Lower leg skin (tissue), 3 donors: ENCODE data around the gene SLC6A17.

Experiments
- POLR2A ChIP-seq, 2 donors: fragments of 450-650 bp; IDR thresholded peaks; one replicate each; pipeline ENCODE4 v1.6.1; 2016 to 2017; ENCODE audit warnings: antibody characterized with exemption in 2 of 2, mild to moderate bottlenecking in 1 of 2, moderate library complexity in 1 of 2
- TF ChIP-seq, protein P1 (sequence below), 3 donors: fragments of 450-650 bp; IDR thresholded peaks; one replicate each; pipeline ENCODE4 v1.5.1; 2016; ENCODE audit warnings: antibody characterized with exemption in 3 of 3, mild to moderate bottlenecking in 3 of 3, moderate library complexity in 2 of 3

DNA sequence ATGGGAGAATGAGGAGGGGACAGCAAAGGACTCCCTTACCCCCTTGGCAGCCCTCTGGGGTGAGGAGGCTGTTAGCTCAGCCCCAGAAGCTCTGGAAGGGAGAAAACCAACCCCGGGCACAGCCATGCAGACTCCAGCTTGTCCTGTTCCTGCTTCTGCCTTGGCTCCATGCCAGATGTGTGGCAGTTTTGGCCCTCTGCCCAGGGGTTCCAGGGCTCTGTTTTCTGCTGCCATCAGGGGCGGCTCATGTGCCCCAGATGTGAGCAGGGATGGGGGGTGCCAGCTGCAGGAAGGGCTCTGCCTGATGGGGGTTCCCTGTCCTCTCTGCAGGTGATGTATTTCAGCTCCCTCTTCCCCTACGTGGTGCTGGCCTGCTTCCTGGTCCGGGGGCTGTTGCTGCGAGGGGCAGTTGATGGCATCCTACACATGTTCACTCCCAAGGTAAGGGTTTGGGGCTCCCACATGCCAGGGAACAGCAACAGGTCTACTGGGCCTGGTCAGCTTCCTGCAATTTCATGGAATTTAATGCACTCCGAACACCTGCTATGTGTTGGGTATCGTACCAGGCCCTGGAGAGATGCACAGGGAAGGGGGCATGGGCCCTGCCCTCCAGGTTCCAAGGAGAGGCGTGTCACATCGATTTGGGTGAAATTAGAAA, 26.1 kb downstream of the SLC6A17 start:
- TF ChIP-seq, protein P1, sequence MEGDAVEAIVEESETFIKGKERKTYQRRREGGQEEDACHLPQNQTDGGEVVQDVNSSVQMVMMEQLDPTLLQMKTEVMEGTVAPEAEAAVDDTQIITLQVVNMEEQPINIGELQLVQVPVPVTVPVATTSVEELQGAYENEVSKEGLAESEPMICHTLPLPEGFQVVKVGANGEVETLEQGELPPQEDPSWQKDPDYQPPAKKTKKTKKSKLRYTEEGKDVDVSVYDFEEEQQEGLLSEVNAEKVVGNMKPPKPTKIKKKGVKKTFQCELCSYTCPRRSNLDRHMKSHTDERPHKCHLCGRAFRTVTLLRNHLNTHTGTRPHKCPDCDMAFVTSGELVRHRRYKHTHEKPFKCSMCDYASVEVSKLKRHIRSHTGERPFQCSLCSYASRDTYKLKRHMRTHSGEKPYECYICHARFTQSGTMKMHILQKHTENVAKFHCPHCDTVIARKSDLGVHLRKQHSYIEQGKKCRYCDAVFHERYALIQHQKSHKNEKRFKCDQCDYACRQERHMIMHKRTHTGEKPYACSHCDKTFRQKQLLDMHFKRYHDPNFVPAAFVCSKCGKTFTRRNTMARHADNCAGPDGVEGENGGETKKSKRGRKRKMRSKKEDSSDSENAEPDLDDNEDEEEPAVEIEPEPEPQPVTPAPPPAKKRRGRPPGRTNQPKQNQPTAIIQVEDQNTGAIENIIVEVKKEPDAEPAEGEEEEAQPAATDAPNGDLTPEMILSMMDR (IDR thresholded peaks at IDR 0.05): no peak
- TF ChIP-seq POLR2A (IDR thresholded peaks at IDR 0.05): no peak
